Transverse colon (tissue), 4 donors: ENCODE results near the gene NUDT15. TPM values are rescaled to one million over a fixed set of nuclear protein-coding genes. Genes with fewer than 3 reads are reported as not detected.
A peak's percentile ranks its signal among the peaks of the same experiment; 100 is the strongest.

Experiments used
- DNase-seq: peaks from one replicate; pipeline ENCODE4 v3.0.0-alpha.2; 2019
- H3K27ac ChIP-seq, 4 donors: fragments of 200-600 bp; sonication (generic); 2 replicates each; pipeline ENCODE4 v1.5.1; 2016 to 2018; ENCODE audit warnings: inconsistent platforms in 4 of 4
- H3K27me3 ChIP-seq: fragments of 200-600 bp; sonication (generic); 2 replicates; pipeline ENCODE4 v1.5.1; 2017; ENCODE audit warnings: inconsistent platforms
- H3K36me3 ChIP-seq, 4 donors: fragments of 200-600 bp; sonication (generic); 2 replicates each; pipeline ENCODE4 v1.5.1; 2017 to 2019; ENCODE audit warnings: inconsistent platforms in 4 of 4
- H3K4me1 ChIP-seq, 4 donors: fragments of 200-600 bp; sonication (generic); 2 replicates each; pipeline ENCODE4 v1.5.1; 2017 to 2020; ENCODE audit warnings: inconsistent platforms in 4 of 4
- H3K4me3 ChIP-seq, 4 donors: fragments of 200-600 bp; sonication (generic); 1 replicate in 1 of 4; 2 replicates in 3 of 4; pipeline versions ENCODE4 v1.5.1 to v1.6.1; 2017 to 2019; ENCODE audit warnings: inconsistent platforms in 4 of 4
- H3K9me3 ChIP-seq, 2 donors: fragments of 200-600 bp; sonication (generic); 2 replicates each; pipeline ENCODE4 v1.5.1; 2017 to 2019; ENCODE audit warnings: inconsistent platforms in 2 of 2
- EP300 ChIP-seq: sonication (generic); formaldehyde crosslinking; IDR thresholded peaks from one replicate; pipeline ENCODE4 v1.6.1; 2017; ENCODE audit warnings: antibody characterized with exemption, low read depth
- POLR2A ChIP-seq: fragments of 450-650 bp; IDR thresholded peaks from one replicate; pipeline ENCODE4 v1.6.1; 2016; ENCODE audit warnings: antibody characterized with exemption, mild to moderate bottlenecking, moderate library complexity
- POLR2AphosphoS5 ChIP-seq, 3 donors: sonication (generic); formaldehyde crosslinking; IDR thresholded peaks; one replicate each; pipeline ENCODE4 v1.6.1; 2016; ENCODE audit warnings: antibody characterized with exemption in 3 of 3
- WGBS, 2 donors: methylation state at CpG; one replicate each; pipeline ENCODE4 v1.1.5; 2018; ENCODE audit warnings: low coverage in 1 of 2; 5-methylcytosine and 5-hydroxymethylcytosine counted together
- in situ Hi-C, 4 donors: fragments of 200-750 bp; cut with MboI; loops; one replicate each; pipeline versions ENCODE4 v1.15.0 to v1.15.1; 2017; ENCODE audit warnings: low sequenced_read_pairs in 3 of 4, low pct_ligation_motif_present in 1 of 4, low pct_unique_long_range_greater_than_20kb in 1 of 4
- intact Hi-C: fragments of 100-400 bp; cut with DNase I; formaldehyde crosslinking; loops from one replicate; pipeline ENCODE4 v1.15.1; 2023; ENCODE audit warnings: low total_unique reads
- total RNA-seq, 4 donors: library from RNA; depleted of rRNA; stranded (reverse); fragments of >200 nt; gene quantifications; one replicate each; pipeline ENCODE4 v1.1.0, GENCODE V29; 2016
- TF ChIP-seq, protein P1 (sequence below), 5 experiments: fragments of 200-600 bp in 3 of 5; fragments of 450-650 bp in 2 of 5; sonication (generic) in 3 of 5; IDR thresholded peaks; 1 replicate in 2 of 5; 2 replicates in 3 of 5; pipeline ENCODE4 v1.5.1; 2016 to 2017; ENCODE audit warnings: antibody characterized with exemption in 5 of 5, inconsistent platforms in 3 of 5, mild to moderate bottlenecking in 2 of 5, moderate library complexity in 1 of 5

NUDT15 gene
- total RNA-seq, 4 donors from 2014 or later = 0.40 to 16.1 (median 11.4) TPM

DNA sequence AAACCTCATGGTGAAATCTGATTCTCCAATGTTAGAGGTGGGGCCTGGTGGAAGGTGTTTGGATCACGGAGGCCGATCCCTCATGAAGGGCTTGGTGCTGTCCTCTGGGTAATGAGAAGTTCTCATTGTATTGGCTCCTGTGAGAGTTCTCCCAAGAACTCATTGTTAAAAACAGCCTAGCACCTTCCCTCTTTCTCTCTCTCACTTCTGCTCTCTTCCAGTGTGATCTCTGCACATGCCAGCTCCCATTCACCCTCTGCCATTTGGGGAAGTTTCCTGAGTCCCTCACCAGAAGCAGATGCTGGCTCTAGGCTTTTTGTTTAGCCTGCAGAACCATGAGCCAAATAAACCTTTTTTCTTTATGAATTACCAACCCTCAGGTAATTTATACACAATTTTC, 33.3 kb upstream of the NUDT15 start:
- no peak overlapping the region for H3K4me3 ChIP-seq
- peaks cover 0 to 19% (median 7%) of the 10 kb centered on the region in 4 donors for H3K4me1 ChIP-seq
- H3K9me3 ChIP-seq = no peaks in the 10 kb centered on the region
- no peak for DNase-seq
- WGBS, 2 donors = 93 to 100% methylated on average over 2 of the region's 2 CpGs
- intact Hi-C loops (no loop called here), in situ Hi-C loops (no loop called here)
- H3K36me3 ChIP-seq = no peaks in the 10 kb centered on the region
- peak overlapping the region in 1 of 4 donors; percentile 38 for H3K27ac ChIP-seq
- TF ChIP-seq POLR2A (no peak), EP300 (no peak), POLR2AphosphoS5 (IDR thresholded peaks at IDR 0.05) (no peak)
- TF ChIP-seq, protein P1, sequence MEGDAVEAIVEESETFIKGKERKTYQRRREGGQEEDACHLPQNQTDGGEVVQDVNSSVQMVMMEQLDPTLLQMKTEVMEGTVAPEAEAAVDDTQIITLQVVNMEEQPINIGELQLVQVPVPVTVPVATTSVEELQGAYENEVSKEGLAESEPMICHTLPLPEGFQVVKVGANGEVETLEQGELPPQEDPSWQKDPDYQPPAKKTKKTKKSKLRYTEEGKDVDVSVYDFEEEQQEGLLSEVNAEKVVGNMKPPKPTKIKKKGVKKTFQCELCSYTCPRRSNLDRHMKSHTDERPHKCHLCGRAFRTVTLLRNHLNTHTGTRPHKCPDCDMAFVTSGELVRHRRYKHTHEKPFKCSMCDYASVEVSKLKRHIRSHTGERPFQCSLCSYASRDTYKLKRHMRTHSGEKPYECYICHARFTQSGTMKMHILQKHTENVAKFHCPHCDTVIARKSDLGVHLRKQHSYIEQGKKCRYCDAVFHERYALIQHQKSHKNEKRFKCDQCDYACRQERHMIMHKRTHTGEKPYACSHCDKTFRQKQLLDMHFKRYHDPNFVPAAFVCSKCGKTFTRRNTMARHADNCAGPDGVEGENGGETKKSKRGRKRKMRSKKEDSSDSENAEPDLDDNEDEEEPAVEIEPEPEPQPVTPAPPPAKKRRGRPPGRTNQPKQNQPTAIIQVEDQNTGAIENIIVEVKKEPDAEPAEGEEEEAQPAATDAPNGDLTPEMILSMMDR (IDR thresholded peaks at IDR 0.05) = no peak
- H3K27me3 ChIP-seq = no peaks in the 10 kb centered on the region

DNA sequence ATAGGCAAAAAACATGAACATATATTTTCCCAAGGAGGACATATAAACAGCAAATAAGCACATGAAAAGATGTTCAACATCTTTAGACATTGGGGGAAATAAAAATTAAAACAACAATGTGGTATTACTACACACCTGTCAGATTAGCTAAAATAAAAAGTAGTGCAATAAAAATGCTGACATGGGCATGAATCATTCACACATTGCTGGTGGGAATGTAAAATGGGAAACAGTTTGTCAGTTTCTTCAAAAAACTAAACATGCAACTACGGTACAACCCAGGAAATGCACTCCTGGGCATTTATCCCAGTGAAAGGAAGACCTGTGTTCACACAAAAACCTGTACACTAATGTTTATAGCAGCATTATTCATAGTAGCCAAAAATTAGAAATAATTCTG, 31.1 kb upstream of the NUDT15 start:
- no peak overlapping the region for H3K27ac ChIP-seq
- H3K4me1 ChIP-seq = peaks cover 0 to 13% (median 4%) of the 10 kb centered on the region in 4 donors
- DNase-seq = no peak
- WGBS, 2 donors = 20 to 40% methylated on average over 1 of the region's 1 CpG
- H3K4me3 ChIP-seq = no peak overlapping the region
- H3K36me3 ChIP-seq = no peaks in the 10 kb centered on the region
- intact Hi-C loops (no loop called here), in situ Hi-C loops (no loop called here)
- H3K9me3 ChIP-seq = no peaks in the 10 kb centered on the region
- no peak for TF ChIP-seq POLR2A
- no peak for TF ChIP-seq EP300
- TF ChIP-seq POLR2AphosphoS5 (IDR thresholded peaks at IDR 0.05) = no peak
- TF ChIP-seq, protein P1 (IDR thresholded peaks at IDR 0.05) = no peak
- no peaks in the 10 kb centered on the region for H3K27me3 ChIP-seq

DNA sequence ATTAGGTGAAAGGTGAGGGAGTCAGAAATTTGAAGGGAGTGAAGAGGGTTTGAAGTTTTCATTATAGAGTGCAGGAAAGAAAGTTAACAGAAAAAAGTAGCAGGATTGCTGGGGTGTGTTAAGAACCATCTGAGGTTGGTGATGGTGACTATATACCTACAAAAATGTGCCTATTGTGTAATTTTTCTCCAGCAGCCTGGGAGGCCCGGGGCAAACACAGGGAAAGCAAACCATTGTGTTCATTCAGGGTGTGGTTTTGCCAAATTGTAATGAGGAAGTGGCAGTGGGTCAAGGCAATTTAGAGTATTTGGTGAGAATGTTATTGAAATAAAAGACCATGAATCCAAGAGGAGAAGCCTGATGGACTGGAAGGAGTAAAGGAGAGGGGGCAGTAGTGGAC, 28.2 kb upstream of the NUDT15 start:
- 0 to 31% methylated on average over 1 of the region's 1 CpG for WGBS, 2 donors
- Histone ChIP-seq H3K4me3 (no peak overlapping the region), H3K36me3 (no peaks in the 10 kb centered on the region), H3K4me1 (peaks cover 0 to 5% (median 2%) of the 10 kb centered on the region in 4 donors), H3K27me3 (no peaks in the 10 kb centered on the region), H3K9me3 (no peaks in the 10 kb centered on the region), H3K27ac (no peak overlapping the region)
- no peak for TF ChIP-seq POLR2A
- no peak for TF ChIP-seq EP300
- TF ChIP-seq, protein P1 (IDR thresholded peaks at IDR 0.05) = no peak
- TF ChIP-seq POLR2AphosphoS5 (IDR thresholded peaks at IDR 0.05) = no peak
- peak; percentile 13 for DNase-seq
- in situ Hi-C loops (no loop called here), intact Hi-C loops (no loop called here)

DNA sequence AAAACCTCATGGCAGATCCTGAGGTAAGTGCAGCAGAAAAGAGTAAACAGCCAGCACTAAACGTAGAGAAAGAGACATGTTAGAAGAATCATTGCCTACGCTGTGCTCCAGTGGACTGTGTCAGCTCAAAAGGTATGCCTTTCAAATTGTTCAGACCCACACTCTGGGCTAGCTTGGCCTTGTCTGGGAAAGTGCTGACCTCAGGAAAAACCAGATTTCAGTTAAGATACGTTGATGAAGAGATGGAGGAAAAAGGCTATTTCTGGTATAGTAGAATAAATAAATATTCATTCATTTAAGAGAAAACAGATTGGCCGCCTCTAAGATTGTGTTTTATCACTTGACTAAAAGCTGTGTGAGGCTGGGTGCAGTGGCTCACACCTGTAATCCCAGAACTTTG, 26.8 kb upstream of the NUDT15 start:
- H3K9me3 ChIP-seq = no peaks in the 10 kb centered on the region
- TF ChIP-seq EP300 (no peak), POLR2AphosphoS5 (IDR thresholded peaks at IDR 0.05) (no peak), POLR2A (no peak)
- TF ChIP-seq, protein P1 (IDR thresholded peaks at IDR 0.05) = no peak
- in situ Hi-C loops = no loop called here
- no peak overlapping the region for H3K4me3 ChIP-seq
- WGBS, 2 donors = 66 to 89% methylated on average over 3 to 4 of the region's 4 CpGs
- no peak for DNase-seq
- H3K36me3 ChIP-seq = no peaks in the 10 kb centered on the region
- H3K4me1 ChIP-seq = peaks cover 0 to 5% (median 2%) of the 10 kb centered on the region in 4 donors
- H3K27me3 ChIP-seq = no peaks in the 10 kb centered on the region
- intact Hi-C loops = no loop called here
- no peak overlapping the region for H3K27ac ChIP-seq
